NCI-H1105 treated with DMSO at 0.1 percent for 48 hours (cell line): ENCODE measurements around the gene TAS2R60.
"Not testable (repeated sequence)": the region's sequence is repeated elsewhere in the genome, so short reads cannot be mapped to it uniquely, and the experiment has no call there.

Experiments
- DNase-seq: peaks from one replicate; lab custom pipeline; 2025; lab: John Stamatoyannopoulos, UW

Gene TAS2R60

GRCh38 chr7:143477501-143478150 lies 34.4 kb downstream of the TAS2R60 start, which contains the start of gene TAS2R41:
Gene TAS2R41 (plus strand): TSS chr7:143477873. CDS start chr7:143477873, 0 bp downstream.
- DNase-seq = no peak

GRCh38 chr7:143479055-143479766 lies 36.0 kb downstream of the TAS2R60 start:
- no peak for DNase-seq

GRCh38 chr7:143480501-143480900 lies 37.2 kb downstream of the TAS2R60 start:
- no peak for DNase-seq

GRCh38 chr7:143484119-143484518 lies 40.9 kb downstream of the TAS2R60 start:
- no peak for DNase-seq

- no peak for DNase-seq
These were observed 41.8 kb downstream of the TAS2R60 start for GRCh38 chr7:143485094-143485493.

- DNase-seq = no peak
These were observed 42.2 kb downstream of the TAS2R60 start for GRCh38 chr7:143485500-143485899.

GRCh38 chr7:143486266-143486665 lies 43.0 kb downstream of the TAS2R60 start:
- not testable (repeated sequence) for DNase-seq

- no peak for DNase-seq
These were observed 43.8 kb downstream of the TAS2R60 start for GRCh38 chr7:143487061-143487460.

GRCh38 chr7:143487566-143487965 lies 44.3 kb downstream of the TAS2R60 start:
- peak; percentile 74 for DNase-seq

GRCh38 chr7:143490717-143491306 lies 47.6 kb downstream of the TAS2R60 start:
- DNase-seq = no peak

- no peak for DNase-seq
These were observed 48.8 kb downstream of the TAS2R60 start for GRCh38 chr7:143492043-143492471.

GRCh38 chr7:143492799-143493739 lies 49.8 kb downstream of the TAS2R60 start:
- DNase-seq = no peak

- no peak for DNase-seq
These were observed 50.5 kb downstream of the TAS2R60 start for GRCh38 chr7:143493751-143494150.
